SIG-M5 treated with dmso at 0.1 percent for 504 hours (cell line): ENCODE data around the gene PRKCE.
"Not testable (repeated sequence)": the region's sequence is repeated elsewhere in the genome, so short reads cannot be mapped to it uniquely, and the experiment has no call there.

Experiments
- DNase-seq: peaks from one replicate; lab custom pipeline; 2025; ENCODE audit not compliant: unreplicated experiment; lab: John Stamatoyannopoulos, UW

PRKCE gene

GRCh38 chr2:45695480-45696007, 44.1 kb downstream of the PRKCE start:
- DNase-seq, result not testable (repeated sequence)

- no peak for DNase-seq
These were observed 45.2 kb downstream of the PRKCE start for GRCh38 chr2:45696708-45697107.

- DNase-seq, result no peak
These were observed 45.7 kb downstream of the PRKCE start for GRCh38 chr2:45697190-45697589.

- DNase-seq, result no peak
These were observed 47.1 kb downstream of the PRKCE start for GRCh38 chr2:45698554-45698953.

- DNase-seq, result no peak
These were observed 47.7 kb downstream of the PRKCE start for GRCh38 chr2:45699032-45699658.

- no peak for DNase-seq
These were observed 49.0 kb downstream of the PRKCE start for GRCh38 chr2:45700407-45701013.

- DNase-seq, result no peak
These were observed 53.8 kb downstream of the PRKCE start for GRCh38 chr2:45705233-45705632.

- no peak for DNase-seq
These were observed 54.6 kb downstream of the PRKCE start for GRCh38 chr2:45706033-45706432.

GRCh38 chr2:45707006-45707405, 55.5 kb downstream of the PRKCE start:
- no peak for DNase-seq

GRCh38 chr2:45707661-45708060, 56.2 kb downstream of the PRKCE start:
- DNase-seq, result no peak

- DNase-seq, result no peak
These were observed 57.0 kb downstream of the PRKCE start for GRCh38 chr2:45708501-45708900.

GRCh38 chr2:45709137-45709536, 57.7 kb downstream of the PRKCE start:
- DNase-seq, result no peak

GRCh38 chr2:45710468-45710867, 59.0 kb downstream of the PRKCE start:
- DNase-seq, result no peak

GRCh38 chr2:45711224-45711623, 59.7 kb downstream of the PRKCE start:
- no peak for DNase-seq

- DNase-seq, result no peak
These were observed 61.1 kb downstream of the PRKCE start for GRCh38 chr2:45712570-45712969.

- no peak for DNase-seq
These were observed 61.7 kb downstream of the PRKCE start for GRCh38 chr2:45713136-45713535.

- no peak for DNase-seq
These were observed 62.1 kb downstream of the PRKCE start for GRCh38 chr2:45713591-45713990.

- no peak for DNase-seq
These were observed 63.2 kb downstream of the PRKCE start for GRCh38 chr2:45714679-45715078.

- no peak for DNase-seq
These were observed 64.3 kb downstream of the PRKCE start for GRCh38 chr2:45715601-45716379.

GRCh38 chr2:45716432-45716831, 65.0 kb downstream of the PRKCE start:
- not testable (repeated sequence) for DNase-seq

GRCh38 chr2:45716915-45717314, 65.4 kb downstream of the PRKCE start:
- DNase-seq, result no peak

- DNase-seq, result no peak
These were observed 68.7 kb downstream of the PRKCE start for GRCh38 chr2:45720210-45720609.
